ENCODE measurements around the gene LLGL2. TPM values are rescaled to one million over a fixed set of nuclear protein-coding genes. Genes with fewer than 3 reads are reported as not detected.
A peak's percentile ranks its signal among the peaks of the same experiment; 100 is the strongest.

The LLGL2 gene
- total RNA-seq, 2 donors from 2014 or later = 113 to 251 TPM

DNA sequence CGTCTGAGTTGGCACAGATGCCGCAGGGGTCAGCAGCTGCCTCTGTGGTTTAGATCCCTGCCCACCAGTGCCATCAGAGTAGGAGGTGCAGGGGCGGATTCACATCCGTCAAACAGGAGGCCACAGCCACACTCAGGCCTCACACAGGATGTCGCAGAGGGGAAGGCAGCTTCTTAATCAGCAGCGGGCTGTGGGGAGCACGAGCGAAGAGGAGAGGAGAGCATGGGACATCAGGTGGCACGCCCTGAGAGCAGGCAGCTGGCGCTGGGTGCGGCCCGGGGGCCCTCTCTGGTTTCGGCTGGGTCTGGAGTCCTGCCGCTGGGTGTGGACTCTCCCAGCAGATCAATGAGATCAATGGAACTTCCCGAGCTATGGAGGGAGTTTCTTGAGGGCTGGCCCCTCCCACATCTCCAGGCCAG, 9.6 kb downstream of the LLGL2 start:
- H3K4me1 ChIP-seq = peaks cover 77% of the 10 kb centered on the region
- no peaks in the 10 kb centered on the region for H3K27me3 ChIP-seq
- peak overlapping the region in 2 of 4 donors; percentile 49 to 62 for H3K27ac ChIP-seq
- no peaks in the 10 kb centered on the region for H3K36me3 ChIP-seq (replicated peaks in 1 of 2; ENCODE audit: insufficient read depth in 1 of 2, low read depth in 2 of 2)
- H3K9me3 ChIP-seq = no peaks in the 10 kb centered on the region
- intact Hi-C loops (cut with DNase I) = no loop called here
- TF ChIP-seq CTCF (IDR thresholded peaks at IDR 0.05) = no peak
- TF ChIP-seq POLR2A (IDR thresholded peaks at IDR 0.05) = no peak
- ATAC-seq (no peak), DNase-seq (peak in 1 of 4 donors; percentile 25)
- no peak overlapping the region for H3K4me3 ChIP-seq
- 54 to 78% methylated on average over 8 to 15 of the region's 15 CpGs for WGBS, 2 donors

- 80 to 90% methylated on average over 8 of the region's 8 CpGs for WGBS, 2 donors
- Histone ChIP-seq H3K9me3 (no peaks in the 10 kb centered on the region), H3K27ac (peak overlapping the region in 3 of 4 donors; percentile 15 to 62 (median 49)), H3K36me3 (replicated peaks in 1 of 2; ENCODE audit: insufficient read depth in 1 of 2, low read depth in 2 of 2) (no peaks in the 10 kb centered on the region), H3K27me3 (no peaks in the 10 kb centered on the region), H3K4me1 (peaks cover 77% of the 10 kb centered on the region), H3K4me3 (no peak overlapping the region)
- TF ChIP-seq CTCF (IDR thresholded peaks at IDR 0.05) = no peak
- no peak for TF ChIP-seq POLR2A (IDR thresholded peaks at IDR 0.05)
- intact Hi-C loops (cut with DNase I) = no loop called here
- ATAC-seq (no peak), DNase-seq (no peak)
Measured at GRCh38 chr17:75535871-75536270, 10.4 kb downstream of the LLGL2 start.

GRCh38 chr17:75536366-75536765, 10.9 kb downstream of the LLGL2 start:
- no peaks in the 10 kb centered on the region for H3K9me3 ChIP-seq

GRCh38 chr17:75539967-75540729, 14.7 kb downstream of the LLGL2 start:
- 44 to 49% methylated on average over 6 to 13 of the region's 13 CpGs for WGBS, 2 donors
- no peaks in the 10 kb centered on the region for H3K27me3 ChIP-seq
- H3K36me3 ChIP-seq (replicated peaks in 1 of 2; ENCODE audit: insufficient read depth in 1 of 2, low read depth in 2 of 2) = no peaks in the 10 kb centered on the region
- peak overlapping the region in 3 of 4 donors; percentile 29 to 65 (median 49) for H3K27ac ChIP-seq
- DNase-seq (peak in 1 of 4 donors; percentile 48), ATAC-seq (no peak)
- H3K9me3 ChIP-seq = no peaks in the 10 kb centered on the region
- intact Hi-C loops (cut with DNase I) = no loop called here
- peaks cover 82% of the 10 kb centered on the region for H3K4me1 ChIP-seq
- TF ChIP-seq CTCF (IDR thresholded peaks at IDR 0.05) = no peak
- TF ChIP-seq POLR2A (IDR thresholded peaks at IDR 0.05) = no peak
- H3K4me3 ChIP-seq = no peak overlapping the region

More at GRCh38 chr17:75536366-75536765, 10.9 kb downstream of the LLGL2 start:
- H3K36me3 ChIP-seq (replicated peaks in 1 of 2; ENCODE audit: insufficient read depth in 1 of 2, low read depth in 2 of 2) = no peaks in the 10 kb centered on the region
- intact Hi-C loops (cut with DNase I) = no loop called here
- DNase-seq (no peak), ATAC-seq (no peak)
- H3K4me1 ChIP-seq = peaks cover 77% of the 10 kb centered on the region
- no peak overlapping the region for H3K4me3 ChIP-seq
- no peak for TF ChIP-seq CTCF (IDR thresholded peaks at IDR 0.05)
- WGBS, 2 donors = 74 to 81% methylated on average over 10 of the region's 10 CpGs
- peak overlapping the region in 2 of 4 donors; percentile 24 to 62 for H3K27ac ChIP-seq
- no peaks in the 10 kb centered on the region for H3K27me3 ChIP-seq
